ENCODE measurements around the gene PACSIN2.
"Not testable (repeated sequence)": the region's sequence is repeated elsewhere in the genome, so short reads cannot be mapped to it uniquely, and the experiment has no call there.

The PACSIN2 gene

GRCh38 chr22:42964994-42965699, 49.8 kb downstream of the PACSIN2 start:
- no peak for DNase-seq (ENCODE audit: low spot score)

- no peak for DNase-seq (ENCODE audit: low spot score)
Measured at GRCh38 chr22:42963231-42963595, 51.7 kb downstream of the PACSIN2 start.

- no peak for DNase-seq (ENCODE audit: low spot score)
Measured at GRCh38 chr22:42962295-42963230, 52.4 kb downstream of the PACSIN2 start.

GRCh38 chr22:42961810-42962209, 53.1 kb downstream of the PACSIN2 start:
- DNase-seq (ENCODE audit: low spot score) = no peak

- not testable (repeated sequence) for DNase-seq (ENCODE audit: low spot score)
Measured at GRCh38 chr22:42961400-42961690, 53.6 kb downstream of the PACSIN2 start.

GRCh38 chr22:42960531-42961399, 54.2 kb downstream of the PACSIN2 start:
- DNase-seq (ENCODE audit: low spot score) = no peak

GRCh38 chr22:42959576-42960509, 55.1 kb downstream of the PACSIN2 start:
- DNase-seq (ENCODE audit: low spot score) = peak; percentile 89

GRCh38 chr22:42958937-42959336, 56.0 kb downstream of the PACSIN2 start:
- DNase-seq (ENCODE audit: low spot score) = no peak

- DNase-seq (ENCODE audit: low spot score) = no peak
Measured at GRCh38 chr22:42957958-42958357, 57.0 kb downstream of the PACSIN2 start.

GRCh38 chr22:42957544-42957943, 57.4 kb downstream of the PACSIN2 start:
- DNase-seq (ENCODE audit: low spot score) = no peak

- no peak for DNase-seq (ENCODE audit: low spot score)
Measured at GRCh38 chr22:42955848-42956247, 59.1 kb downstream of the PACSIN2 start.

- no peak for DNase-seq (ENCODE audit: low spot score)
Measured at GRCh38 chr22:42955087-42955635, 59.8 kb downstream of the PACSIN2 start.

- DNase-seq (ENCODE audit: low spot score) = not testable (repeated sequence)
Measured at GRCh38 chr22:42953751-42954150, 61.2 kb downstream of the PACSIN2 start.

- no peak for DNase-seq (ENCODE audit: low spot score)
Measured at GRCh38 chr22:42951093-42951710, 63.7 kb downstream of the PACSIN2 start.

- DNase-seq (ENCODE audit: low spot score) = no peak
Measured at GRCh38 chr22:42950281-42950680, 64.7 kb downstream of the PACSIN2 start.

- DNase-seq (ENCODE audit: low spot score) = peak; percentile 52
Measured at GRCh38 chr22:42949159-42949558, 65.8 kb downstream of the PACSIN2 start.

GRCh38 chr22:42948294-42948693, 66.7 kb downstream of the PACSIN2 start:
- DNase-seq (ENCODE audit: low spot score) = no peak

GRCh38 chr22:42947211-42947990, 67.5 kb downstream of the PACSIN2 start:
- DNase-seq (ENCODE audit: low spot score) = no peak

GRCh38 chr22:42946546-42947198, 68.3 kb downstream of the PACSIN2 start:
- no peak for DNase-seq (ENCODE audit: low spot score)
